Esophagus squamous epithelium (tissue), 4 donors: ENCODE results near the gene GGT5.

Experiments
- CTCF ChIP-seq, 6 experiments: fragments of 450-650 bp in 4 of 6; fragments of 200-600 bp in 2 of 6; sonication (generic) in 2 of 6; IDR thresholded peaks; one replicate each; pipeline ENCODE4 v1.5.1; 2016 to 2019; ENCODE audit warnings: antibody characterized with exemption in 6 of 6, mild to moderate bottlenecking in 4 of 6, moderate library complexity in 4 of 6
- POLR2A ChIP-seq, 4 donors: fragments of 450-650 bp; IDR thresholded peaks; one replicate each; pipeline ENCODE4 v1.6.1; 2017; ENCODE audit warnings: antibody characterized with exemption in 4 of 4, mild to moderate bottlenecking in 4 of 4, moderate library complexity in 3 of 4

GRCh38 chr22:24284747-24285203, 39.9 kb upstream of the GGT5 start:
- TF ChIP-seq CTCF (IDR thresholded peaks at IDR 0.05), result no peak
- no peak for TF ChIP-seq POLR2A (IDR thresholded peaks at IDR 0.05)
